GM12872 (cell line): Measurements from ENCODE around the gene MYBPH.

Source experiments
- CTCF ChIP-seq: IDR thresholded peaks from 3 replicates; pipeline ENCODE4 v1.5.1; 2011; ENCODE audit warnings: low read depth, mild to moderate bottlenecking, low read length, moderate library complexity; ENCODE audit not compliant: insufficient read depth

MYBPH gene

GRCh38 chr1:203175237-203175826, at the start of gene MYBPH:
MYBPH (minus strand) TSS chr1:203175826; CDS start chr1:203175755, 71 bp downstream.
- no peak for TF ChIP-seq CTCF

GRCh38 chr1:203225071-203225470, 49.4 kb upstream of the MYBPH start:
- TF ChIP-seq CTCF: no peak

GRCh38 chr1:203223012-203223775, 47.6 kb upstream of the MYBPH start:
- no peak for TF ChIP-seq CTCF

GRCh38 chr1:203219934-203220333, 44.3 kb upstream of the MYBPH start:
- no peak for TF ChIP-seq CTCF

- no peak for TF ChIP-seq CTCF
Measured at GRCh38 chr1:203219171-203219570, 43.5 kb upstream of the MYBPH start.

- no peak for TF ChIP-seq CTCF
Measured at GRCh38 chr1:203217668-203218067, 42.0 kb upstream of the MYBPH start.

GRCh38 chr1:203217139-203217655, 41.6 kb upstream of the MYBPH start:
- TF ChIP-seq CTCF: peak; percentile 17; the same call in 1 of the 3 replicates
